Memory B cell (primary cell): ENCODE measurements around the gene CCL16.
A peak's percentile ranks its signal among the peaks of the same experiment; 100 is the strongest.

Experiments used
- ATAC-seq: fragments of 150-1000 bp; cut with Tn5 transposase; 2 replicates; pipeline ENCODE4 v1.10.0; 2021; ENCODE audit warnings: low read depth, mild to moderate bottlenecking, moderate library complexity
- DNase-seq, 2 donors: peaks; one replicate each; pipeline ENCODE4 v3.0.0; 2022; ENCODE audit warnings: low spot score in 2 of 2
- H3K27ac Mint-ChIP-seq: one replicate; pipeline ENCODE4 v1.8.0; 2022; ENCODE audit warnings: mild to moderate bottlenecking, moderate library complexity, mixed read lengths
- H3K27me3 Mint-ChIP-seq: one replicate; pipeline ENCODE4 v1.8.0; 2022; ENCODE audit warnings: mixed read lengths
- H3K36me3 Mint-ChIP-seq: one replicate; pipeline ENCODE4 v1.8.0; 2022; ENCODE audit warnings: mild to moderate bottlenecking, mixed read lengths
- H3K4me1 Mint-ChIP-seq: one replicate; pipeline ENCODE4 v1.8.0; 2022; ENCODE audit warnings: mixed read lengths
- H3K4me3 Mint-ChIP-seq: one replicate; pipeline ENCODE4 v1.8.0; 2022; ENCODE audit warnings: mild to moderate bottlenecking, moderate library complexity, mixed read lengths
- H3K9me3 Mint-ChIP-seq: one replicate; pipeline ENCODE4 v1.8.0; 2022; ENCODE audit warnings: mixed read lengths

CCL16 gene

DNA sequence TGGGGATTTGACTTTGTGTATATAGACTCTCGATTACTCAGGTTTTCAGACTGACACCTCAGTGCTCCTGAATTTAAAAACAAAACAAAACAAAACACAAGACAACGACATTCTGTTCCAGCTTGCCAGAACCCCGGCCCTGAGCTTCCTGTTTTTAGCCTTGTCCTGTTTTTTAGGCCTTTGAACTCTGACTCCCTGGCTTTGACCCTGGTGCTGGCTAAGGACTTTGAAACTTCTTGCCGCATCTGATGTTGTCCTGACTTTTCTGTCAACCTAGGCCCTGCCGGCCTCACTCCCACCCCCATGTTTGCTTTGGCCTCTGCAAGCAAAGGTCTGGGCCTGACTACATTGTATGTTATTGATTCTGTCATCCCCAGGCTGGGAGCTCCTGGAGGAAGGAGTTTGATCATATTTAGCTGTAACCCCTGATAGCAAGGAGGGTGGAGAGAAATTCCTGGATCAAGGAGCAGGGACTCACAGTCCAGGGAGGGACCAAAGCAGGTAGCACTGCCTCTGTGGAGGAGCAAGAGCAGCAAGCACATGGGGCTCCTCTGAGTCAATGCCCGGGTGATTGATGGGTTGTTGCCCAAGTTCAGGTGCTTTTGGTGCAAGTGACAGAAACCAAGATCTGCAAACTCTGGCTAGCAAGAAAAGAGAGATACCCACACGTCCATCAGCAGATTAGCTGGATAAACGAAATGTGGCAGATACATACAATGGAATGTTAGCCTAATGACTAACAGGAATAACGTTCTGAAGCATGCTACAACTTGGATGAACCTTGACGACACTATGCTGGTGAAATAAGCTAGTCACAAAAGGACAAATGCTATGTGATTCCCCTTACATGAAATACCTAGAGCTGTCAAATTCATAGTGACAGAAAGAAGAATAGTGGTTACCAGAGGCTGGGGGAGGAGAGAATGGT, 7.7 kb downstream of the CCL16 start:
- Mint-ChIP-seq H3K36me3 (no peaks in the 10 kb centered on the region), H3K9me3 (no peaks in the 10 kb centered on the region), H3K27me3 (peaks cover 11% of the 10 kb centered on the region), H3K27ac (no peak overlapping the region), H3K4me1 (peaks cover 10% of the 10 kb centered on the region), H3K4me3 (no peak overlapping the region)
- DNase-seq (no peak), ATAC-seq (no peak)

DNA sequence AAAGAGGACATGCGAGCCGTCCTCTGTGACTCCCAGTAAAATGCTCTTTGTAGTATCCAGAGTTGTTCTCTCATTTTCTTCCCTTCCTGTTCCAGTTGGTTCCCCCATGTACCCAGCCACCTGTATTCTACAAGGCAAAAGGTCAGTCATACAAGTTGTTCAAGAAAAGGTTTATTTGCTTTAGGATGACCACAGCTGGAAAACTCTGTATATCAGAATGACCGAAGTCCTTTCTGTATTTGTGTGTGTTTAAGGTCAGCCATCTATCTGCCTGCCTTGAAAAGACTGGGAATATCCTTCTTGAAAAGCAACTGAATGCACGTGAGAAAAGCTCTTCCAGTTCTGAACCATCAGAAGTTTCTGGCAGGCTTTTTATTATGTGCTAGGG, 8.4 kb downstream of the CCL16 start:
- Mint-ChIP-seq H3K4me3 (no peak overlapping the region), H3K4me1 (peaks cover 7% of the 10 kb centered on the region), H3K36me3 (no peaks in the 10 kb centered on the region), H3K9me3 (no peaks in the 10 kb centered on the region), H3K27ac (no peak overlapping the region), H3K27me3 (peaks cover 8% of the 10 kb centered on the region)
- ATAC-seq (no peak), DNase-seq (no peak)

DNA sequence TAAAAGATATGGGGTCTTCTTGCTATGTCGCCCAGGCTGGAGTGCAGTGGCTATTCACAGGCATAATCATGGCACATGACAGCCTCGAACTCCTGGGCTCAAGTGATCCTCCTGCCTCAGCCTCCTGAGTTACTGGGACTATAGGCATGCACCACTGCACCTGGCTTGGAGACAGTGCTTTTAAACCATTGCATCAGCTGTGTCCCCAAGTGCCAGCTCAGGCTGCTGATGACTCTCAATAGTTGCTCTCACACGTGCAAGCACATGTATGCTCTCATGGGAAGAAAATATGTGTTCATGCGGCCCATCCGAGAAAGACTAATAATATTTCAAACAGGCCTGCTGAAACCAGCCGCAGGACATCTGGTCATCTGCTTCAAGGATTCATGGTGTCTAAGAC, 8.8 kb downstream of the CCL16 start:
- H3K36me3 Mint-ChIP-seq = no peaks in the 10 kb centered on the region
- H3K27ac Mint-ChIP-seq = no peak overlapping the region
- DNase-seq = no peak
- peaks cover 5% of the 10 kb centered on the region for H3K4me1 Mint-ChIP-seq
- peaks cover 8% of the 10 kb centered on the region for H3K27me3 Mint-ChIP-seq
- ATAC-seq = no peak
- H3K9me3 Mint-ChIP-seq = no peaks in the 10 kb centered on the region
- no peak overlapping the region for H3K4me3 Mint-ChIP-seq

DNA sequence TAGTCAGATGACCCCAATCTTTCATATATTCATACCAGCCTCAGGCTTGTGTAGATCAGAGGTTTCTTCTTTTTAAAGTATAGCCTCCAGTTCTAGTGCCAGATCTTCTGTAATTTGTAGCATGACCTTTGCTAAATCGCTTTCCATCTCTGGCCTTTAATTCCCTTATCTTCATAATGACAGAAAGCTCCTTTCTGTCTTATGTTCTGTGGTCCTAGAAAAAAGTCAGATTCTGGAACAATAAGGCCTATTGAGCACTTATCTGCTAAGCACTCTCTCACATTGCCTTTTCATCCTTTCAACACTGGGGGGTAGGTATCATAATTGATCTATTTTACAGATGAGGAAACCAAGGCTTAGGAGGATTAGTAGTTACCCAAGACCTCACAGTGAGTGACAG, 9.2 kb downstream of the CCL16 start:
- Mint-ChIP-seq H3K27ac (no peak overlapping the region), H3K9me3 (no peaks in the 10 kb centered on the region), H3K36me3 (no peaks in the 10 kb centered on the region), H3K27me3 (peaks cover 8% of the 10 kb centered on the region), H3K4me3 (no peak overlapping the region), H3K4me1 (peaks cover 5% of the 10 kb centered on the region)
- ATAC-seq (no peak), DNase-seq (no peak)

DNA sequence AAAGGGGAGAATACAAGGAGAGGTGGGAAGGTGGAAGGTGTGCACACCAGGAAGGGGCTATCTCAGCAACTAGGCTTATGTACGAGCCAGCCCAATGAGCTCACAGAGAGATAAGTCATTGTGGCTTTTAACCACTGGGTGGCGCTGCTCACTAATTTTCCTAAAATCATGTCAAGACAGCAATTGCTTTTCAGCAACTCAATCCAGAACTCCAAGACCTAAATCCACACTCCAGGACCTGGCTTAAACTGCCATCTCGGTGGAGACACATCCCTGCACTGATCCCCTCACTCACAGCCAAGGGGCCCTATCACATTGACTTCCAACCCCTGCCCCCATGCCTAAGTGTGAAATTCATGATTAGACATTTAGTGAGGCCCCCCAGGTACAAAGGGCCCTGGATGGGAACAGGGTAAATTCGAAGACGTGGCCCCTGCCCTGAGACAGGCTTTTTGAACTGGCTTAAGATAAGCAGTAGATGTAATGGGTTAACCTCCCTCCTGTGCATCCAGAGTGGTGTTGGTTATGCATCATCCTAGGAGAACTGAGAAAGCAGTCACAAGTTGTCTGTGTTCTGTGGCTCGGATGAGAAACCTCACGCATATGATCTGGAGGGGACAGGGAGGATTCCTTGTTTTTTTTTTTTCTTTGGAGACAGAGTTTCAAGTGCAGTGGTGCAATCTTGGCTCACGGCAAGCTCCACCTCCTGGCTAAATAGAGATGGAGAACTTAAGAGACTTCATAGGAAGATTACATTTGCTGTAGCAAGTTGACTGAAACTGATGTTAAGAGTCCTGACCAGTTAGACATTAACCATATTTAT, 11.5 kb downstream of the CCL16 start:
- Mint-ChIP-seq H3K27me3 (peaks cover 4% of the 10 kb centered on the region), H3K27ac (no peak overlapping the region), H3K4me1 (no peaks in the 10 kb centered on the region), H3K9me3 (no peaks in the 10 kb centered on the region), H3K4me3 (no peak overlapping the region), H3K36me3 (no peaks in the 10 kb centered on the region)
- ATAC-seq = peak; percentile 79
- peak; percentile 77 to 79 for DNase-seq

DNA sequence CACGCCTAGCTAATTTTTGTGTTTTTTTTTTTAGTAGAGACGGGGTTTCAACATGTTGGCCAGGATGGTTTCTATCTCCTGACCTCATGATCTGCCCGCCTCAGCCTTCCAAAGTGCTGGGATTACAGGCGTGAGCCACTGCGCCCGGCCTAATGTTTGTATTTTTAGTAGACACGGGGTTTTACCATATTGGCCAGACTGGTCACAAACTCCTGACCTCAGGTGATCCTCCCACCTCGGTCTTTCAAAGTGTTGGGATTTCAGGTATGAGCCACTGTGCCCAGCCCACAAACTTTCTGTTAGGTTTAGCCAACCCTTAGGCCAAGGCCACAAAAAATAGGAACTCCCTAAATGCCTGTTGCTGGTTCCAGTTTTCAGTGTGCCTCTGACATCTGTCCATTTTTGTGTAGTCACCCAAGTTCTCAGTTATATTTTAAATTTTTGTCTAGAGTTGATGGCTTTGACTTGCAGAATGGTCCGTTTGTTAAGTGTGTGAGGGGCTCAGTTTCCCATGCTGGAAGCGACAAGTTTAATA, 12.7 kb downstream of the CCL16 start:
- DNase-seq (no peak), ATAC-seq (no peak)
- H3K4me3 Mint-ChIP-seq = no peak overlapping the region
- H3K4me1 Mint-ChIP-seq = no peaks in the 10 kb centered on the region
- peaks cover 4% of the 10 kb centered on the region for H3K27me3 Mint-ChIP-seq
- no peak overlapping the region for H3K27ac Mint-ChIP-seq
- no peaks in the 10 kb centered on the region for H3K36me3 Mint-ChIP-seq
- H3K9me3 Mint-ChIP-seq = no peaks in the 10 kb centered on the region

DNA sequence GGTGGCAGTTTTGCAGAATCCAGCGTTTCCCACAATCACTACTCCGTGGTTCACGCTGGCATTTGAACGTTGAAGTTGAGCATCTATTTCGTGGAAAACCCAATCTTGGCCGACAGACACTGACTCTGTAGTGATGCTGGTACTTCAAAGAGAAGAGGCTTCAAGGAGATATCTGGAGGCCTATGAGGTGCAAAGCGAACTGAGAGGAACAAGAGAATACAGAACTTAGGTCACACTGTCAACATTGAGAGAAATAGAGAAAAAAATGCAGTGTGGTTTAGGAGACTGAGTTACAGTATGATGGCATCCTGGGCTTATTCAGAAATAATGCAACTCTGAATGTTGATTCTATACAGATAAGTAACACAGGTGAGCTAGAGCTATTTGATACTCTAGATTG, 16.0 kb downstream of the CCL16 start:
- H3K27me3 Mint-ChIP-seq = peaks cover 9% of the 10 kb centered on the region
- H3K27ac Mint-ChIP-seq = no peak overlapping the region
- no peaks in the 10 kb centered on the region for H3K9me3 Mint-ChIP-seq
- no peak overlapping the region for H3K4me3 Mint-ChIP-seq
- DNase-seq = no peak
- no peak for ATAC-seq
- no peaks in the 10 kb centered on the region for H3K36me3 Mint-ChIP-seq
- H3K4me1 Mint-ChIP-seq = no peaks in the 10 kb centered on the region

DNA sequence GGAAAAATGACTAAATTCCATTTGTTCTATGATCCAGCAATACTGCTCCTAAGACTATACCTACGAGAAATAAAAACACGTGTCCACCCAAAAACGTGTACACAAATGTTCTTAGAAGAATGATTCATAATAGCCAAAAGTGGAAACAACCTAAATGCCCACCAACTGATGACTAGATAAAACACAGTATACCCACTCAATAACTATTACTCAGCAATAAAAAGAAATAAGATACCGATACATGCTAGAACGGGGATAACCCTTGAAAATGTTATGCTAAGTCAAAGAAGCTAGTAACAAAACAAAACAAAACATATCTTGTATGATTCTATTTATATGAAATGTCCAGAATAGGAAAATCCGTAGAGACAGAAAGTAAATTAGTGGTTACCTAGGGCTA, 17.6 kb downstream of the CCL16 start:
- Mint-ChIP-seq H3K27ac (no peak overlapping the region), H3K4me1 (no peaks in the 10 kb centered on the region), H3K4me3 (no peak overlapping the region), H3K36me3 (no peaks in the 10 kb centered on the region), H3K9me3 (no peaks in the 10 kb centered on the region), H3K27me3 (peaks cover 6% of the 10 kb centered on the region)
- no peak for DNase-seq
- no peak for ATAC-seq

DNA sequence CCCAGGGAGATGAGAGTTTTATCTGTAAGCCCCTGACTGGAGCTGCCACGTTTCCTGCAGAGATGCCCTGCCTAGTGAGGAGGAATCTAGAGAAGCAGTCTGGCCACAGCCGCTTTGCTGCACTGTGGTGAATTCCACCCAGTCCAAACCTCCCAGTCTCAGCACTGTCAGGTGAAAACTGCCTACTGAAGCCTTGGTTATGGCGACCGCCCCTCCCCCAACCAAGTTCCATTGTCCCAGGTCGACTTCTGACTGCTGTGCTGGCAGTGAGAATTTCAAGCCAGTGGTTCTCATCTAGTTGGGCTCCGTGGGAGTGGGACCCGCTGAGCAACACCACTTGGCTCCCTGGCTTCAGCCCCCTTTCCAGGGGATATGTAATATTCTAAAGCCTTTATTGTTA, 27.6 kb downstream of the CCL16 start:
- no peak for ATAC-seq
- Mint-ChIP-seq H3K4me1 (peaks cover 2% of the 10 kb centered on the region), H3K27me3 (peaks cover 13% of the 10 kb centered on the region), H3K36me3 (peaks cover 3% of the 10 kb centered on the region), H3K9me3 (no peaks in the 10 kb centered on the region), H3K4me3 (no peak overlapping the region), H3K27ac (no peak overlapping the region)
- no peak for DNase-seq

DNA sequence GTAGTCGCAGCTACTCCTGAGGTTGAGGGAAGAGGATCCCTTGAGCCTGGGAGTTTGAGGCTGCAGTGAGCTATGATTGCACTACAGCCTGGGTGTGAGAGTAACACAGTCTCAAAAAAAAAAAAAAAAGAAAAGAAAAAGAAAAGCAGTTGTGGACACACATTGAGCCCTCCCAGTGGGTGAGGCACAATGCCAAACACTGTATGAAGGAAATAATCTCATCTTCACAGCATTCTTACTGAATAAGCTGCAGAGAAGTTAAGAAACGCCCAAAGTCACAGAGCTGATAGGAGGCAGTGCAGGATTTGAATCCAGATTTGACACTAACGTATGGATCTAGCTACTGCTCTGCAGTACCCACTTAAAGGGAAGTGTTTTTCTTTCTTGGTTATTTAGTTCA, 31.9 kb downstream of the CCL16 start:
- H3K36me3 Mint-ChIP-seq = no peaks in the 10 kb centered on the region
- H3K27me3 Mint-ChIP-seq = peaks cover 2% of the 10 kb centered on the region
- ATAC-seq (no peak), DNase-seq (no peak)
- no peaks in the 10 kb centered on the region for H3K4me1 Mint-ChIP-seq
- H3K9me3 Mint-ChIP-seq = no peaks in the 10 kb centered on the region
- H3K4me3 Mint-ChIP-seq = no peak overlapping the region
- no peak overlapping the region for H3K27ac Mint-ChIP-seq

DNA sequence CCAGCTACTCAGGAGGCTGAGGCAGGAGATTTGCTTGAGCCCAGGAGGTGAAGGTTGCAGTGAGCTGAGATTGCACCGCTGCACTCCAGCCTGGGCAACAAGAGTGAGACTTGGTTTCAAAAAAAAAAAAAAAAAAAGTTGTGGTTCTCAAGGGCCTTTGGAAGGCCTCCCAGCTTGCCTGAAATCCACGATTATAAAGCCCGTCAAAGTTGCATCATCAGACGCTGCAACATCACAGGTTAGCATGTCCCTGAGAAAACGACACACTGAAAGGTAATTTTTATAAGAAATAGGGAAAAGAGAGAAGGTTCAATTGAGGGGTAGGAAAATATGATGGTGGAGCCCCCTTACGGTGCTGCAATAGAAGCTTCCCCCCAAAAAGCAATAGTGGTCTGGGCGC, 33.2 kb downstream of the CCL16 start:
- Mint-ChIP-seq H3K4me3 (no peak overlapping the region), H3K27ac (no peak overlapping the region), H3K27me3 (peaks cover 2% of the 10 kb centered on the region), H3K36me3 (no peaks in the 10 kb centered on the region), H3K4me1 (no peaks in the 10 kb centered on the region), H3K9me3 (no peaks in the 10 kb centered on the region)
- ATAC-seq = no peak
- no peak for DNase-seq

DNA sequence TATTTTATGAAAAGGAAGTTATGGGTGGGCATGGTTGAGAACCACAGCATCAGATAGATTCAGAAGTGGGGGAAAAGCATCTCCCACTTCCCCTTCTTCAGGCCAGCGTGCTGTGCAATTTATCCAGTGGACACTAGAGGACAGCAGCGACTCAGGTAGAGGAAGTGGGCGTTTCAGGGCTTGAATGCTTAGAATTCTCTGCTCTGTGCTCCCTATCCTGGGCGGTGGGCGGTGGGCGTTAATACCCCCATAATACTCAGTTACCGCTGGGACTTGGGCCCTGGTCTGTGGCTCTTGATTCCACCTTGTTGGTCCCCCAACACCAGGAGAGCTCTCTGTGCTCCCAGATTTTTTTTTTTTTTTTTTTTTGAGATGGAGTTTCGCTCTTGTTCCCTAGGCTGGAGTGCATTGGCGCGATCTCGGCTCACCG, 34.1 kb downstream of the CCL16 start:
- H3K4me3 Mint-ChIP-seq = no peak overlapping the region
- peak; percentile 88 for ATAC-seq
- H3K4me1 Mint-ChIP-seq = no peaks in the 10 kb centered on the region
- no peaks in the 10 kb centered on the region for H3K36me3 Mint-ChIP-seq
- peak; percentile 42 to 44 for DNase-seq
- H3K27me3 Mint-ChIP-seq = no peaks in the 10 kb centered on the region
- H3K27ac Mint-ChIP-seq = no peak overlapping the region
- no peaks in the 10 kb centered on the region for H3K9me3 Mint-ChIP-seq

DNA sequence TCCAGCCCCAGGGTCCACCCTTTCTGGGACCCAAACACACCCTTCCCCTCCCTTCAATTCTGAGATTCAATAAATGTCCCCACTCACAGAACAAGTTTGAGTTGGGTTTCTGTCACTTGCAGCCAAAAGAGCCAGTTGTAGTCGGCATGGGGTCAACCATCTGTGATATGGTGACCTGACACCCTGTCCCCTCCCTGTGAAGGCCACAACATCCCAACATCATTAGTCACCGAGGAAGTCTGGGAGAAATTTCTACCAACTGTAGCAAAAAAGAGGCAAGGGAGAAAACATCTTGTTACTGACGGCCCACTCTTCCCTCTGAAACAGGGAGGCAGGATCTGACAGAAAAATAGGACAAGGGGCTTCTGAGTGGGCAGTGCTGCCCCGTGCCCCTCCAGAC, 37.1 kb downstream of the CCL16 start:
- Mint-ChIP-seq H3K27ac (no peak overlapping the region), H3K27me3 (no peaks in the 10 kb centered on the region), H3K9me3 (no peaks in the 10 kb centered on the region), H3K4me3 (no peak overlapping the region), H3K4me1 (no peaks in the 10 kb centered on the region), H3K36me3 (no peaks in the 10 kb centered on the region)
- no peak for ATAC-seq
- no peak for DNase-seq

DNA sequence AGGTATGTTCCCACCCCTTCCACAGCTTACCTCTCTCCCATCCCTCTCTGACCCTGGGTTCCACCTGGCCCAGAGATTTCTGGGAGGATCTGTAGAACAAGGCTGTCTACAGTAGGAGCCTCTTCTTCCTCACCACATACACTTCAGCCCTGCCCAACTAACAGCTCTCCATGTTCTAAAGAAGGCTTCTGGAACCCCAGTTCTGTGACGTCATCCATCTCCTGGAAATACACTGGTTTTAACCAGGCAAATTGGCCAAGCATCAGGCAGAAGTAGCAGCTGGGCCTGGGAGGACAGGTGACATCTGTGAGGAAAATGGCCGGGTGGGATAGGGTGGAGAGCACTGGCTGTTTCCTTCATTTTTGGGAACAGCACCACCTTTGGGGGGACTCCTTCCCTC, 37.8 kb downstream of the CCL16 start, which contains the start of gene LYZL6:
LYZL6 (minus strand) TSS at position 177 of the 400 bp plus-strand sequence. CDS start 4,357 bp downstream, outside the sequence.
- Mint-ChIP-seq H3K4me1 (no peaks in the 10 kb centered on the region), H3K27ac (no peak within 1 kb of the TSS), H3K9me3 (no peaks in the 10 kb centered on the region), H3K4me3 (no peak within 1 kb of the TSS), H3K27me3 (no peaks in the 10 kb centered on the region), H3K36me3 (no peaks in the 10 kb centered on the region)
- DNase-seq (no peak), ATAC-seq (no peak)
